OCI-LY1 (cell line): ENCODE results near the gene ADPRM.

Experiments used
- EZH2 ChIP-seq: fragments of 200-600 bp; sonication (generic), shearing (Covaris generic); IDR thresholded peaks from 2 replicates; pipeline ENCODE4 v1.8.0; 2017; ENCODE audit warnings: borderline replicate concordance, mixed run types, mild to moderate bottlenecking, antibody characterized with exemption, low read length, moderate library complexity, mixed read lengths
- TF ChIP-seq, protein P1 (sequence below): fragments of 200-600 bp; sonication (generic), shearing (Covaris generic); IDR thresholded peaks from 2 replicates; pipeline ENCODE4 v1.5.1; 2017; ENCODE audit warnings: mild to moderate bottlenecking, antibody characterized with exemption, low read length, moderate library complexity, mixed read lengths

GRCh38 chr17:10698096-10698818, 863 bp downstream of the ADPRM start:
- TF ChIP-seq, protein P1, sequence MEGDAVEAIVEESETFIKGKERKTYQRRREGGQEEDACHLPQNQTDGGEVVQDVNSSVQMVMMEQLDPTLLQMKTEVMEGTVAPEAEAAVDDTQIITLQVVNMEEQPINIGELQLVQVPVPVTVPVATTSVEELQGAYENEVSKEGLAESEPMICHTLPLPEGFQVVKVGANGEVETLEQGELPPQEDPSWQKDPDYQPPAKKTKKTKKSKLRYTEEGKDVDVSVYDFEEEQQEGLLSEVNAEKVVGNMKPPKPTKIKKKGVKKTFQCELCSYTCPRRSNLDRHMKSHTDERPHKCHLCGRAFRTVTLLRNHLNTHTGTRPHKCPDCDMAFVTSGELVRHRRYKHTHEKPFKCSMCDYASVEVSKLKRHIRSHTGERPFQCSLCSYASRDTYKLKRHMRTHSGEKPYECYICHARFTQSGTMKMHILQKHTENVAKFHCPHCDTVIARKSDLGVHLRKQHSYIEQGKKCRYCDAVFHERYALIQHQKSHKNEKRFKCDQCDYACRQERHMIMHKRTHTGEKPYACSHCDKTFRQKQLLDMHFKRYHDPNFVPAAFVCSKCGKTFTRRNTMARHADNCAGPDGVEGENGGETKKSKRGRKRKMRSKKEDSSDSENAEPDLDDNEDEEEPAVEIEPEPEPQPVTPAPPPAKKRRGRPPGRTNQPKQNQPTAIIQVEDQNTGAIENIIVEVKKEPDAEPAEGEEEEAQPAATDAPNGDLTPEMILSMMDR, result no peak
- TF ChIP-seq EZH2, result no peak
